Spinal cord (tissue), 10 donors: ENCODE measurements around the gene ZNF512. TPM values are rescaled to one million over a fixed set of nuclear protein-coding genes. Genes with fewer than 3 reads are reported as not detected.
"Not testable (repeated sequence)": the region's sequence is repeated elsewhere in the genome, so short reads cannot be mapped to it uniquely, and the experiment has no call there.

ENCODE experiments used
- DNase-seq, 6 donors: peaks; one replicate each; pipeline versions ENCODE4 v3.0.0 to v3.0.0-alpha.2; 2013 to 2015; ENCODE audit warnings: low spot score in 6 of 6, low read depth in 4 of 6
- H3K27ac ChIP-seq: one replicate; pipeline ENCODE4 v1.5.1; 2013; ENCODE audit warnings: low read depth, low read length, control low read depth
- H3K27me3 ChIP-seq: one replicate; pipeline ENCODE4 v1.6.1; 2013; ENCODE audit warnings: low read length; ENCODE audit not compliant: control insufficient read depth, insufficient read depth
- H3K36me3 ChIP-seq: one replicate; pipeline ENCODE4 v1.6.1; 2013; ENCODE audit warnings: low read length; ENCODE audit not compliant: control insufficient read depth, insufficient read depth
- H3K4me1 ChIP-seq: one replicate; pipeline ENCODE4 v1.6.1; 2013; ENCODE audit warnings: low read length; ENCODE audit not compliant: control insufficient read depth, insufficient read depth
- H3K4me3 ChIP-seq: one replicate; pipeline ENCODE4 v1.5.1; 2013; ENCODE audit warnings: low read depth, low read length, control low read depth
- H3K9me3 ChIP-seq: one replicate; pipeline ENCODE4 v1.6.1; 2013; ENCODE audit warnings: low read length; ENCODE audit not compliant: control insufficient read depth, insufficient read depth
- WGBS: methylation state at CpG from one replicate; pipeline ENCODE4 v1.1.5; 2013; ENCODE audit warnings: missing lambda C conversion rate; ENCODE audit not compliant: insufficient coverage; 5-methylcytosine and 5-hydroxymethylcytosine counted together
- polyA plus RNA-seq, 2 donors: library from polyadenylated mRNA; unstranded; fragments of 120-200 nt; gene quantifications; one replicate each; pipeline ENCODE4 v1.2.1, GENCODE V29; 2013; ENCODE audit not compliant: insufficient read length in 2 of 2
- total RNA-seq, 2 donors: library from RNA; depleted of rRNA in 1 of 2; stranded (reverse); fragments of 120-200 nt in 1 of 2; fragments of >200 nt in 1 of 2; gene quantifications; one replicate each; pipeline versions ENCODE4 v1.2.3 to v1.2.4, GENCODE V29; 2013 to 2014
- donor health status: healthy.

Gene ZNF512
- total and polyA plus RNA-seq, 4 donors, result 38.6 to 63.0 (median 57.6) TPM

GRCh38 chr2:27554451-27554850, 28.4 kb upstream of the ZNF512 start:
- H3K4me3 ChIP-seq, H3K4me1 ChIP-seq, H3K36me3 ChIP-seq, H3K27ac ChIP-seq, DNase-seq, H3K27me3 ChIP-seq, H3K9me3 ChIP-seq: not testable (repeated sequence)
- WGBS, result 76% methylated on average over 2 of the region's 3 CpGs

GRCh38 chr2:27559228-27559627, 23.6 kb upstream of the ZNF512 start:
- H3K36me3 ChIP-seq, result no peaks in the 10 kb centered on the region
- DNase-seq, result no peak
- H3K4me1 ChIP-seq, result no peaks in the 10 kb centered on the region
- H3K27ac ChIP-seq, result no peak overlapping the region
- H3K27me3 ChIP-seq, result no peaks in the 10 kb centered on the region
- 83% methylated on average over 2 of the region's 2 CpGs for WGBS
- no peaks in the 10 kb centered on the region for H3K9me3 ChIP-seq
- no peak overlapping the region for H3K4me3 ChIP-seq

DNA sequence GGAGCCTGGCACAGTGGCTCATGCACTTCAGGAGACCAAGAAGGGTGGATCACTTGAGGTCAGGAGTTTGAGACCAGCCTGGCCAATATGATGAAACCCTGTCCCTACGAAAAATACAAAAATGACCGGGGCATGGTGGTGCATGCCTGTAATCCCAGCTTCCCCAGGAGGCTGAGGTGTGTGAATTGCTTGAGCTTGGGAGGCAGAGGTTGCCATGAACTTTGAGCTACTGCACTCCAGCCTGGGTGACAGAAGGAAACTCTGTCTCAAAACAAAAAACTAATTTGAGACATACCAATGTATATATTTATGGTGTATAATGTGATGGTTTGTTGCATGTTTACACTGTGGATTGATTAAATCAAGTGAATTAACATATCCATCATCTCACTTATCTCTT, 21.8 kb upstream of the ZNF512 start:
- H3K36me3 ChIP-seq, result no peaks in the 10 kb centered on the region
- no peaks in the 10 kb centered on the region for H3K9me3 ChIP-seq
- no peak for DNase-seq
- WGBS, result 75% methylated on average over 2 of the region's 2 CpGs
- no peaks in the 10 kb centered on the region for H3K4me1 ChIP-seq
- H3K4me3 ChIP-seq, result no peak overlapping the region
- no peak overlapping the region for H3K27ac ChIP-seq
- no peaks in the 10 kb centered on the region for H3K27me3 ChIP-seq

- WGBS, result 78% methylated on average over 1 of the region's 2 CpGs
- H3K9me3 ChIP-seq, result no peaks in the 10 kb centered on the region
- no peaks in the 10 kb centered on the region for H3K36me3 ChIP-seq
- DNase-seq, result no peak
- no peak overlapping the region for H3K4me3 ChIP-seq
- no peak overlapping the region for H3K27ac ChIP-seq
- H3K27me3 ChIP-seq, result no peaks in the 10 kb centered on the region
- no peaks in the 10 kb centered on the region for H3K4me1 ChIP-seq
These were observed 16.2 kb upstream of the ZNF512 start for GRCh38 chr2:27566628-27567027.

DNA sequence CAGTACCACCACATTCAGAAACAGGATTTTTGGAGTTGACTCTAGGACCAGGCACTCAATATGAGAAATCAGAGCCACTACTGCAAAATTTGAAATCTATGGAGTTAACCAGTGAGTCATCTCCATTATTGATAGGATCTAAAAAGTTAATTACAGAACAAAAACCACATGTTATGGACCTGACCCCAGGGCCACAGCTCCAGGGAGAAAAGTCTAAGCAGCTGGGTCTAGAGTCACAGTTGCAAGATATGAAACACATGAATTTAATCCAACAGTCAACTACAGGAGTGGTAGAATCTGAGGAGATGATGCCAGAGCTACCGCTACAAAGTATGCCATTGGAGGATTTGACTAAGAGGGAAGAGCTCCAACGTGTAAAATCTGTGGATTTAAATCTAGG, 13.4 kb upstream of the ZNF512 start:
- H3K4me1 ChIP-seq, result no peaks in the 10 kb centered on the region
- no peak overlapping the region for H3K4me3 ChIP-seq
- H3K27ac ChIP-seq, result no peak overlapping the region
- no peaks in the 10 kb centered on the region for H3K27me3 ChIP-seq
- 46% methylated on average over 2 of the region's 2 CpGs for WGBS
- H3K9me3 ChIP-seq, result peaks cover 3% of the 10 kb centered on the region
- H3K36me3 ChIP-seq, result no peaks in the 10 kb centered on the region
- DNase-seq, result no peak

DNA sequence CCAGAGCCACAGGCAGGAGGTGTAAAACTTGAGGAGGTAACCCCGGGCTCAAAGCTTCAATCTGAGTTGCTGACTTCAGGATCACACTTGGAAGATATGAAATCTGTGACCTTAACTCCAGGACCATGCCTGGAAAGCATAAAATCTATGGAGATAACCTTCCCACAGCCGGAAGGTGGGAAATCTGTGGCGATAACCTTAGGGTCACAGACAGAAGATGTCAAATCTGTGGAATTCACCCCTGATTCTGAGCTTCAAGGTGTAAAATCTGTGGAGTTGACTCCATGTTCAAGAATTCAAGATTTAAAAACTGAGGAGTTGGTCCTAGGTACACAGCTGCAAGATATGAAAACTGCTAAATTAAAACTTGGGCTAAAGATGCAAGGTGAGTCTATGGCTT, 11.6 kb upstream of the ZNF512 start:
- Histone ChIP-seq H3K27me3 (no peaks in the 10 kb centered on the region), H3K27ac (no peak overlapping the region), H3K4me3 (no peak overlapping the region), H3K9me3 (peaks cover 6% of the 10 kb centered on the region), H3K36me3 (no peaks in the 10 kb centered on the region), H3K4me1 (no peaks in the 10 kb centered on the region)
- 77% methylated on average over 3 of the region's 3 CpGs for WGBS
- DNase-seq, result no peak

DNA sequence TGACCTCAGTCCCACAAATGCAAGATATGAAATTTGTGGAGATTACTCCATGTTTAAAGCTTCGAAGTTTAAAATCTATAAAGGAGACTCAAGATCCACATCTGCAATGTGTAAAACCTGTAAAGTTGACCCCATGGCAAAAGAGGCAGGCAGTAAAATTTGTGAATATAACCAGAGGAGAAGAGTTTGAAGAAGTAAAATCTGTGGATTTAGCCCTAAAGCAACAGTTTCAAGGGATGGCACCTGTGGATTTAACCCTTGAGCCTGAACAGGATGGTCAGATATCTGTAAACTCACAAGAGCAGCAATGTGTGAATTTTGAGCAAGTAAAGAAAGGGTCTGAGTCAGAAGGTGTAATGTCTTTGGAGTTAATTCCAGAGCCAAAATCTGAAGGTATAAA, 11.2 kb upstream of the ZNF512 start:
- Histone ChIP-seq H3K9me3 (peaks cover 10% of the 10 kb centered on the region), H3K36me3 (no peaks in the 10 kb centered on the region), H3K4me3 (no peak overlapping the region), H3K27ac (no peak overlapping the region), H3K27me3 (no peaks in the 10 kb centered on the region), H3K4me1 (no peaks in the 10 kb centered on the region)
- WGBS, result no CpG with 5 or more reads among the region's 1 CpG
- no peak for DNase-seq

GRCh38 chr2:27572439-27572838, 10.4 kb upstream of the ZNF512 start:
- Histone ChIP-seq H3K4me3 (no peak overlapping the region), H3K36me3 (no peaks in the 10 kb centered on the region), H3K27me3 (no peaks in the 10 kb centered on the region), H3K9me3 (peaks cover 12% of the 10 kb centered on the region), H3K27ac (no peak overlapping the region), H3K4me1 (no peaks in the 10 kb centered on the region)
- WGBS, result 75% methylated on average over 1 of the region's 2 CpGs
- DNase-seq, result no peak

DNA sequence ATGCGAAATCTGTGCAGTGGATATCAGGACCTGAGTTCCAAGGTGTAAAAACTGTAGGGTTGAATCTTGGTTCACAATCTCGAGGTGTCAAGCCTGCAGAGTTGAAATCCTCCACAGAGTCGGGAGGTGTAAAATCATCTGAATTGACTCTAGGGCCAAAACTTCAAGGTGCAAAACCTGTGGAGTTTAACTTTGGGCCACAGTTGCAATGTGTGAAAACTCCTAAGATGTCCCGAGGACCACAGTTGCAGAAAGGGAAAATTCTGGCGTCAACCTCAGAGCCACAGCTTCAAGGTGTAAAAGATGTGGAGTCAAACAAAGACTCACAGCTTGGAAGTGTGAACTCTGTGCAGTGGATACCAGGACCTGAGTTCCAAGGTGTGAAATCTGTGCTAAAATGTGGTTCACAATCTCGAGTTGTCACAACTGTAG, 9.8 kb upstream of the ZNF512 start:
- H3K36me3 ChIP-seq, result no peaks in the 10 kb centered on the region
- no peaks in the 10 kb centered on the region for H3K27me3 ChIP-seq
- no peak overlapping the region for H3K4me3 ChIP-seq
- H3K4me1 ChIP-seq, result no peaks in the 10 kb centered on the region
- peaks cover 17% of the 10 kb centered on the region for H3K9me3 ChIP-seq
- H3K27ac ChIP-seq, result no peak overlapping the region
- WGBS, result 86% methylated on average over 5 of the region's 6 CpGs
- DNase-seq, result no peak

GRCh38 chr2:27573452-27573851, 9.4 kb upstream of the ZNF512 start:
- no peaks in the 10 kb centered on the region for H3K36me3 ChIP-seq
- DNase-seq, result no peak
- H3K9me3 ChIP-seq, result peaks cover 17% of the 10 kb centered on the region
- WGBS, result 93% methylated on average over 3 of the region's 3 CpGs
- no peaks in the 10 kb centered on the region for H3K4me1 ChIP-seq
- H3K27me3 ChIP-seq, result no peaks in the 10 kb centered on the region
- H3K4me3 ChIP-seq, result no peak overlapping the region
- no peak overlapping the region for H3K27ac ChIP-seq
